Parathyroid adenoma (tissue), 2 donors: ENCODE measurements around the gene GNG12.

Experiments used
- H2AFZ ChIP-seq: fragments of 300-600 bp; sonication (generic); one replicate; pipeline ENCODE4 v1.7.0; 2017; ENCODE audit warnings: antibody characterized with exemption, mild to moderate bottlenecking
- H3K27ac ChIP-seq: fragments of 300-600 bp; sonication (generic); one replicate; pipeline ENCODE4 v1.7.0; 2017
- H3K27me3 ChIP-seq: fragments of 300-600 bp; sonication (generic); one replicate; pipeline ENCODE4 v1.7.0; 2017; ENCODE audit warnings: low read length; ENCODE audit not compliant: control insufficient read depth, insufficient read depth
- H3K36me3 ChIP-seq: fragments of 300-600 bp; sonication (generic); one replicate; pipeline ENCODE4 v1.7.0; 2017; ENCODE audit warnings: low read length; ENCODE audit not compliant: control insufficient read depth, insufficient read depth
- H3K4me1 ChIP-seq: fragments of 300-600 bp; sonication (generic); one replicate; pipeline ENCODE4 v1.7.0; 2017; ENCODE audit warnings: control low read depth
- H3K4me2 ChIP-seq: fragments of 300-600 bp; sonication (generic); one replicate; pipeline ENCODE4 v1.7.0; 2017; ENCODE audit warnings: low read length
- H3K4me3 ChIP-seq: fragments of 300-600 bp; sonication (generic); one replicate; pipeline ENCODE4 v1.7.0; 2017; ENCODE audit warnings: low read depth, low read length
- H3K79me2 ChIP-seq: fragments of 300-600 bp; sonication (generic); one replicate; pipeline ENCODE4 v1.7.0; 2017; ENCODE audit warnings: control low read depth
- H3K9ac ChIP-seq: fragments of 300-600 bp; sonication (generic); one replicate; pipeline ENCODE4 v1.7.0; 2017; ENCODE audit warnings: mild to moderate bottlenecking
- H3K9me3 ChIP-seq: fragments of 300-600 bp; sonication (generic); one replicate; pipeline ENCODE4 v1.7.0; 2017; ENCODE audit warnings: low read length; ENCODE audit not compliant: control insufficient read depth
- CTCF ChIP-seq: fragments of 300-600 bp; sonication (generic); IDR thresholded peaks from one replicate; pipeline ENCODE4 v1.7.0; 2017; ENCODE audit warnings: antibody characterized with exemption, mild to moderate bottlenecking
- donor health status: primary hyperparathyroidism.

GNG12 gene

GRCh38 chr1:67696708-67697107 lies 136.6 kb downstream of the GNG12 start:
- Histone ChIP-seq H3K9me3 (no peaks in the 10 kb centered on the region), H3K27me3 (no peaks in the 10 kb centered on the region), H3K36me3 (no peaks in the 10 kb centered on the region), H3K4me2 (no peak overlapping the region), H3K27ac (no peak overlapping the region), H2AFZ (no peak overlapping the region), H3K4me3 (no peak overlapping the region), H3K9ac (no peak overlapping the region), H3K79me2 (no peaks in the 10 kb centered on the region), H3K4me1 (no peaks in the 10 kb centered on the region)
- no peak for TF ChIP-seq CTCF

- H3K9ac ChIP-seq: no peak overlapping the region
- H3K4me3 ChIP-seq: no peak overlapping the region
- H2AFZ ChIP-seq: no peak overlapping the region
- no peaks in the 10 kb centered on the region for H3K27me3 ChIP-seq
- no peaks in the 10 kb centered on the region for H3K36me3 ChIP-seq
- no peak overlapping the region for H3K4me2 ChIP-seq
- no peak for TF ChIP-seq CTCF
- H3K9me3 ChIP-seq: no peaks in the 10 kb centered on the region
- no peaks in the 10 kb centered on the region for H3K4me1 ChIP-seq
- H3K27ac ChIP-seq: no peak overlapping the region
- no peaks in the 10 kb centered on the region for H3K79me2 ChIP-seq
Measured at GRCh38 chr1:67695963-67696362, 137.3 kb downstream of the GNG12 start.

DNA sequence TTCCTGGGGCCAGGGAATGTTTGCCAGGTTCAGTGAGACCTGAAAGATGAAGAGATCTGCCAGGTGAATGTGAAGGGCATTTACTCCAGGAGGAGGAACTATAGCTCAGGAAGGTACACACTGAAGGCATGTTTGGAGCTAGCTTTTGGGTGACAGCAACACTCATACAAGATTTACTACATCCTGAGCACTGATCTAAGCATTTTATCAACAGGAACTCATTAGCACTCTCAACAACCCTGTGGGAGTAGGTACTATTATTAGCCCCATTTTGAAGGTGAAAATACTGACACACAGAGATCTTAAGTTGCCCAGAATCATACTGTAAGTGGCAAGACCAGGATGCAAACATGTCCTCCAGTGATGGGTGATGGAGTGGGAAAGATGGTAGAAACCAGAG lies 141.6 kb downstream of the GNG12 start:
- H3K27ac ChIP-seq: no peak overlapping the region
- H3K4me3 ChIP-seq: no peak overlapping the region
- no peak overlapping the region for H3K4me2 ChIP-seq
- no peaks in the 10 kb centered on the region for H3K27me3 ChIP-seq
- no peaks in the 10 kb centered on the region for H3K9me3 ChIP-seq
- no peak for TF ChIP-seq CTCF
- H3K4me1 ChIP-seq: peaks cover 2% of the 10 kb centered on the region
- no peaks in the 10 kb centered on the region for H3K36me3 ChIP-seq
- no peaks in the 10 kb centered on the region for H3K79me2 ChIP-seq
- no peak overlapping the region for H2AFZ ChIP-seq
- no peak overlapping the region for H3K9ac ChIP-seq

DNA sequence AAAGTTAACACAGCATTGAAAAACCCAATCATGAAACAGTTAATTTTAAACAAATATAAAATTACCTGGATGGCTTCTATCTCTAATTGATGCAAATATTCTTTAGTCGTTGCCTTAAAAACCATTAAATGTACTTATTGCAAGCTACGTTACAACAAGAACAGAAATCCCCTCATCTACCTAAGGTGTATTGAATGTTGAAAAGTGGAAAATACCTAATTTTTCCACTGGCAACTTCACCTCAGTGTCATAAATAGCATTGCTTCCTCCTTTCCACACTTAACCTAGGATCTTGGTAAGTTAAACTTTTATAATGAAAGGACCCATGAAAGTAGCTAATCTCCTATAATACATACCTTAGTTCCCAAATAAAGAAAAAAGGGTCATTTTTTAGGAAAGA lies 142.9 kb downstream of the GNG12 start:
- H3K4me3 ChIP-seq: no peak overlapping the region
- no peak overlapping the region for H3K9ac ChIP-seq
- peaks cover 2% of the 10 kb centered on the region for H3K4me1 ChIP-seq
- H3K27me3 ChIP-seq: no peaks in the 10 kb centered on the region
- TF ChIP-seq CTCF: no peak
- no peak overlapping the region for H3K4me2 ChIP-seq
- H2AFZ ChIP-seq: no peak overlapping the region
- no peaks in the 10 kb centered on the region for H3K79me2 ChIP-seq
- no peak overlapping the region for H3K27ac ChIP-seq
- no peaks in the 10 kb centered on the region for H3K36me3 ChIP-seq
- no peaks in the 10 kb centered on the region for H3K9me3 ChIP-seq

GRCh38 chr1:67690018-67690363 lies 143.3 kb downstream of the GNG12 start:
- Histone ChIP-seq H3K4me1 (peaks cover 2% of the 10 kb centered on the region), H2AFZ (no peak overlapping the region), H3K9ac (no peak overlapping the region), H3K27me3 (no peaks in the 10 kb centered on the region), H3K79me2 (no peaks in the 10 kb centered on the region), H3K4me2 (no peak overlapping the region), H3K27ac (no peak overlapping the region), H3K36me3 (no peaks in the 10 kb centered on the region), H3K9me3 (no peaks in the 10 kb centered on the region), H3K4me3 (no peak overlapping the region)
- no peak for TF ChIP-seq CTCF
